GM12878 (cell line): ENCODE measurements around the gene OTUD3. TPM values are rescaled to one million over a fixed set of nuclear protein-coding genes. Genes with fewer than 3 reads are reported as not detected.

ENCODE experiments used
- ATAC-seq: fragments of 200-7000 bp; cut with Tn5 transposase; 3 replicates; pipeline ENCODE4 v1.9.1; 2020; ENCODE audit warnings: mild to moderate bottlenecking, moderate library complexity
- BruUV-seq: library from RNA; stranded (reverse); fragments of 400-500 nt; replicated peaks from 2 replicates; lab custom pipeline; 2021; lab: Mats Ljungman, UMichigan
- CTCF ChIA-PET: fragments of 300-600 bp; sonication (Branson Sonifier 250); formaldehyde crosslinking; extraction: SDS; loops from one replicate; lab custom pipeline; 2021; ENCODE audit warnings: inconsistent platforms; lab: Yijun Ruan, JAX
- POLR2A ChIA-PET: fragments of 350-600 bp; formaldehyde crosslinking; extraction: SDS; loops from one replicate; lab custom pipeline; 2021; ENCODE audit warnings: inconsistent platforms; lab: Charles Lee
- RAD21 ChIA-PET: fragments of 300-600 bp; sonication (Branson Sonifier 250); formaldehyde crosslinking; loops from one replicate; lab custom pipeline; 2023; ENCODE audit warnings: antibody characterized with exemption; ENCODE audit not compliant: unreplicated experiment; lab: Charles Lee
- SMC1A ChIA-PET: fragments of 300-600 bp; sonication (Branson Sonifier 250); formaldehyde crosslinking; loops from one replicate; lab custom pipeline; 2023; ENCODE audit not compliant: unreplicated experiment, uncharacterized antibody; lab: Charles Lee
- DNase-seq: peaks from one replicate; pipeline ENCODE4 v3.0.0-alpha.2; 2011; ENCODE audit warnings: low read depth, low spot score
- FAIRE-seq: peaks from 3 replicates; lab custom pipeline; 2011; peaks lifted over from hg19 to GRCh38; lab: Jason Lieb, UNC
- H2AFZ ChIP-seq: 2 replicates; pipeline ENCODE4 v1.6.0; 2011; ENCODE audit warnings: low read depth, low read length, control low read depth; ENCODE audit not compliant: control insufficient read depth
- H3K27ac ChIP-seq: 2 replicates; pipeline ENCODE4 v1.5.1; 2011; ENCODE audit warnings: control low read depth; ENCODE audit not compliant: control insufficient read depth, insufficient read depth
- H3K27me3 ChIP-seq, 2 experiments: replicated peaks in 1 of 2; 2 replicates each; pipeline versions ENCODE4 v1.6.0 to v1.6.1; 2011; ENCODE audit warnings: low read length in 1 of 2; ENCODE audit not compliant: control insufficient read depth in 2 of 2, insufficient read depth in 2 of 2
- H3K36me3 ChIP-seq, 2 experiments: 2 replicates each; pipeline ENCODE4 v1.5.1; 2011; ENCODE audit warnings: low read length in 1 of 2; ENCODE audit not compliant: control insufficient read depth in 2 of 2, insufficient read depth in 2 of 2
- H3K4me1 ChIP-seq: 2 replicates; pipeline ENCODE4 v1.6.1; 2011; ENCODE audit warnings: mild to moderate bottlenecking, low read length, moderate library complexity, mixed read lengths; ENCODE audit not compliant: control insufficient read depth, insufficient read depth
- H3K4me2 ChIP-seq: 2 replicates; pipeline ENCODE4 v1.6.0; 2011; ENCODE audit warnings: control low read depth; ENCODE audit not compliant: control insufficient read depth, insufficient read depth
- H3K4me3 ChIP-seq: fragments of 200-600 bp; sonication (generic); 2 replicates; pipeline ENCODE4 v1.5.1; 2016
- H3K79me2 ChIP-seq: 2 replicates; pipeline ENCODE4 v1.6.0; 2011; ENCODE audit warnings: low read length; ENCODE audit not compliant: control insufficient read depth, insufficient read depth
- H3K9ac ChIP-seq: 2 replicates; pipeline ENCODE4 v1.8.0; 2011; ENCODE audit warnings: low read length, control low read depth, mixed read lengths; ENCODE audit not compliant: control insufficient read depth, insufficient read depth
- H3K9me3 ChIP-seq: replicated peaks from 3 replicates; pipeline ENCODE4 v1.5.1; 2011; ENCODE audit warnings: mild to moderate bottlenecking, low read length; ENCODE audit not compliant: control insufficient read depth, insufficient read depth
- H4K20me1 ChIP-seq: 2 replicates; pipeline ENCODE4 v1.6.0; 2011; ENCODE audit not compliant: control insufficient read depth, insufficient read depth
- CBX3 ChIP-seq: fragments of 200-600 bp; sonication (generic); IDR thresholded peaks from 2 replicates; pipeline ENCODE4 v1.6.1; 2016; ENCODE audit warnings: low read depth, borderline replicate concordance
- CREB1 ChIP-seq: IDR thresholded peaks from 2 replicates; pipeline ENCODE4 v1.6.1; 2012; ENCODE audit warnings: low read depth, mild to moderate bottlenecking, inconsistent platforms
- KAT2A ChIP-seq: conservative IDR thresholded peaks from 2 replicates; pipeline ENCODE4 v1.6.1; 2011; ENCODE audit warnings: low read depth, low read length; ENCODE audit not compliant: control insufficient read depth
- MXI1 ChIP-seq: fragments of 150-350 bp; IDR thresholded peaks from 2 replicates; pipeline ENCODE4 v1.6.1; 2011; ENCODE audit warnings: low read depth, mild to moderate bottlenecking, inconsistent platforms, low read length, improper control_type of control experiment
- SRF ChIP-seq, 2 experiments: IDR thresholded peaks; 2 replicates each; pipeline ENCODE4 v1.6.1; 2011; ENCODE audit warnings: low read depth in 2 of 2, low read length in 2 of 2, mild to moderate bottlenecking in 1 of 2, moderate library complexity in 1 of 2
- TCF3 ChIP-seq: IDR thresholded peaks from 2 replicates; pipeline ENCODE4 v1.6.1; 2012; ENCODE audit warnings: low read depth, mild to moderate bottlenecking, low read length, borderline replicate concordance; ENCODE audit not compliant: insufficient read depth
- ZNF217 ChIP-seq: fragments of 450-650 bp; IDR thresholded peaks from 2 replicates; pipeline ENCODE4 v1.6.1; 2017; ENCODE audit warnings: antibody characterized with exemption, mild to moderate bottlenecking
- WGBS: methylation state at CpG from one replicate; pipeline ENCODE4 v1.1.6; 2016; ENCODE audit warnings: low lambda C conversion rate; ENCODE audit not compliant: insufficient replicate concordance, insufficient coverage; ENCODE audit errors: missing lambda C conversion rate; 5-methylcytosine and 5-hydroxymethylcytosine counted together
- in situ Hi-C: fragments of 300-500 bp; cut with MboI; formaldehyde crosslinking; loops from 9 replicates; pipeline ENCODE4 v1.14.3; 2018; ENCODE audit warnings: mixed read lengths
- intact Hi-C: fragments of 100-400 bp; cut with micrococcal nuclease; formaldehyde crosslinking; loops from one replicate; pipeline ENCODE4 v1.14.2; 2022; ENCODE audit not compliant: unreplicated experiment
- polyA plus RNA-seq, 11 experiments: library from polyadenylated mRNA; depleted of rRNA in 4 of 11; unstranded in 6 of 11; stranded (reverse) in 5 of 11; fragments of >200 nt; fragmentation: Nextera tagmentation in 4 of 11; fragmentation: Illumina TruSeq in 1 of 11; extraction: Ambion mirVana in 4 of 11; extraction: Trizol in 1 of 11; gene quantifications; 1 replicate in 1 of 11; 2 replicates in 10 of 11; pipeline versions ENCODE4 v1.2.1 to v1.2.3, GENCODE V29; 2011 to 2016; ENCODE audit warnings: inconsistent platforms in 2 of 11, missing spikeins in 2 of 11, low read depth in 1 of 11
- total RNA-seq, 4 experiments: library from RNA; depleted of rRNA in 3 of 4; stranded (reverse); fragments of >200 nt in 3 of 4; fragmentation: Illumina TruSeq in 1 of 4; extraction: Trizol in 1 of 4; gene quantifications; 2 replicates each; pipeline versions ENCODE4 v1.2.1 to v1.2.3, GENCODE V29; 2013 to 2021
- TF ChIP-seq, protein P1 (sequence below): fragments of 450-650 bp; formaldehyde crosslinking; IDR thresholded peaks from 2 replicates; pipeline ENCODE4 v1.5.0; 2022; ENCODE audit warnings: mild to moderate bottlenecking, missing genetic modification characterization
- TF ChIP-seq, protein P2 (sequence below): fragments of 450-650 bp; conservative IDR thresholded peaks from 2 replicates; pipeline ENCODE4 v1.6.1; 2017; ENCODE audit warnings: mild to moderate bottlenecking, moderate library complexity
- TF ChIP-seq, protein P3 (sequence below): fragments of 450-650 bp; IDR thresholded peaks from 2 replicates; pipeline ENCODE4 v1.6.1; 2016; ENCODE audit warnings: mild to moderate bottlenecking
- TF ChIP-seq, protein P4 (sequence below): fragments of 450-650 bp; IDR thresholded peaks from 2 replicates; pipeline ENCODE4 v1.6.1; 2017; ENCODE audit warnings: borderline replicate concordance

Gene OTUD3
- total and polyA plus RNA-seq, 10 of the 15 experiments (the other 5 are each of a cell fraction or from before 2014, with no cell fraction given) = 0.77 to 8.9 (median 4.8) TPM

DNA sequence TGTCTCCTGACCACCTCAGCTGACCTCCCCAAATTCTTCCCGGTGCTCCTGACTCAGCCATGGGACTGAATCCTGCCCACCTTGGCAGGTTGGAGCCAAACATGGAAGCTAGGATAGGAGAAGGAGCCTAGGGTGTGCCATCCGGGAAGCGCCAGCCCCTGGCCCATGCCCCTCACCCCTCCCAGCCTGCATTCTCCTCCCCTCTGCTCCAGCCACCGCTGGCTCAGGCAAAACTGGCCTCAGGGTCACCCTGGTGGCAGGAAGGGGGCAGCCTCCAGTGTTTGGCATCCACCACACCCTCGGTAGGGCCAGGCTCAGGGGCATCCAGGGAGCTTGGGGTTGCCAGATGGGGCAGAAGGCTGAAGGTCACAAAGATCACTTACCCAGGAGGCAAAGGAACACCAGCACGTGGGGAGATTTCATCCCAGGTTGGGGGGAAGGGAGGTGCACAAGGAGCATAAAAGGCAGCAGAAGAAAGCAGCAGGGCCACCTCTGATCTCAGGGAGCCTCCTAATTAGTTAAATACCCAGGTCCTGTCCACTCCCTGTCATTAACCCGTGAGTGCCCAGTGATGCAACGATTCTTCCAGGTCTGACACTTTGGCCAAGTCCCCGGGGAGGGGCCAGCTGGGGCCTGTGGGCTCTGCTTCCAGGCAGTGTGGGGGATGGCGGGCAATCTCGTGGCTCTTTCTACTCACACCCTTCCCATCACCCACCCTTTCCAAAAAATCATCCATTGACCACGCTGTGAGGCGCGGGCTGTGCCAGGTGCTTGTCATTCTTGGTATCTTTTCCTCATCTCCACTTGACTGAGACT, 41.1 kb downstream of the OTUD3 start, which contains the start of gene PLA2G2E:
Gene PLA2G2E, minus strand, starts transcription at position 481 of the 816 bp plus-strand sequence. Its CDS starts 58 bp downstream, at position 423.
- ATAC-seq (no peak), DNase-seq (no peak), FAIRE-seq (no peak)
- WGBS = 29% methylated on average over 14 of the region's 14 CpGs
- POLR2A ChIA-PET = no interaction called here
- RAD21 ChIA-PET = no interaction called here
- H3K27ac ChIP-seq = no peak within 1 kb of the TSS
- CTCF ChIA-PET = interaction anchor here (0.8 to 4.0 kb wide), 2 partner anchors 13 to 229 kb away, joined by 3 to 23 read pairs; no protein-coding TSS in a partner anchor
- no peak within 1 kb of the TSS for H3K4me2 ChIP-seq
- intact Hi-C loops (no loop called here), in situ Hi-C loops (no loop called here)
- H3K9ac ChIP-seq = no peak within 1 kb of the TSS
- SMC1A ChIA-PET = interaction anchor here (8.2 kb wide), 1 partner anchor 229 kb away, joined by 41 read pairs; no protein-coding TSS in a partner anchor
- no peaks in the 10 kb centered on the region for H3K79me2 ChIP-seq
- no TSS peak for BruUV-seq
- TF ChIP-seq, protein P1, sequence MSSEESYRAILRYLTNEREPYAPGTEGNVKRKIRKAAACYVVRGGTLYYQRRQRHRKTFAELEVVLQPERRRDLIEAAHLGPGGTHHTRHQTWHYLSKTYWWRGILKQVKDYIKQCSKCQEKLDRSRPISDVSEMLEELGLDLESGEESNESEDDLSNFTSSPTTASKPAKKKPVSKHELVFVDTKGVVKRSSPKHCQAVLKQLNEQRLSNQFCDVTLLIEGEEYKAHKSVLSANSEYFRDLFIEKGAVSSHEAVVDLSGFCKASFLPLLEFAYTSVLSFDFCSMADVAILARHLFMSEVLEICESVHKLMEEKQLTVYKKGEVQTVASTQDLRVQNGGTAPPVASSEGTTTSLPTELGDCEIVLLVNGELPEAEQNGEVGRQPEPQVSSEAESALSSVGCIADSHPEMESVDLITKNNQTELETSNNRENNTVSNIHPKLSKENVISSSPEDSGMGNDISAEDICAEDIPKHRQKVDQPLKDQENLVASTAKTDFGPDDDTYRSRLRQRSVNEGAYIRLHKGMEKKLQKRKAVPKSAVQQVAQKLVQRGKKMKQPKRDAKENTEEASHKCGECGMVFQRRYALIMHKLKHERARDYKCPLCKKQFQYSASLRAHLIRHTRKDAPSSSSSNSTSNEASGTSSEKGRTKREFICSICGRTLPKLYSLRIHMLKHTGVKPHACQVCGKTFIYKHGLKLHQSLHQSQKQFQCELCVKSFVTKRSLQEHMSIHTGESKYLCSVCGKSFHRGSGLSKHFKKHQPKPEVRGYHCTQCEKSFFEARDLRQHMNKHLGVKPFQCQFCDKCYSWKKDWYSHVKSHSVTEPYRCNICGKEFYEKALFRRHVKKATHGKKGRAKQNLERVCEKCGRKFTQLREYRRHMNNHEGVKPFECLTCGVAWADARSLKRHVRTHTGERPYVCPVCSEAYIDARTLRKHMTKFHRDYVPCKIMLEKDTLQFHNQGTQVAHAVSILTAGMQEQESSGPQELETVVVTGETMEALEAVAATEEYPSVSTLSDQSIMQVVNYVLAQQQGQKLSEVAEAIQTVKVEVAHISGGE (CRISPR knock-in tag) = no peak
- TF ChIP-seq CREB1 (no peak), ZNF217 (no peak), MXI1 (no peak), TCF3 (no peak), SRF (IDR thresholded peaks at IDR 0.05; ENCODE audit: low read depth in 2 of 2, low read length in 2 of 2) (no peak), CBX3 (no peak), KAT2A (no peak)
- TF ChIP-seq, protein P2, sequence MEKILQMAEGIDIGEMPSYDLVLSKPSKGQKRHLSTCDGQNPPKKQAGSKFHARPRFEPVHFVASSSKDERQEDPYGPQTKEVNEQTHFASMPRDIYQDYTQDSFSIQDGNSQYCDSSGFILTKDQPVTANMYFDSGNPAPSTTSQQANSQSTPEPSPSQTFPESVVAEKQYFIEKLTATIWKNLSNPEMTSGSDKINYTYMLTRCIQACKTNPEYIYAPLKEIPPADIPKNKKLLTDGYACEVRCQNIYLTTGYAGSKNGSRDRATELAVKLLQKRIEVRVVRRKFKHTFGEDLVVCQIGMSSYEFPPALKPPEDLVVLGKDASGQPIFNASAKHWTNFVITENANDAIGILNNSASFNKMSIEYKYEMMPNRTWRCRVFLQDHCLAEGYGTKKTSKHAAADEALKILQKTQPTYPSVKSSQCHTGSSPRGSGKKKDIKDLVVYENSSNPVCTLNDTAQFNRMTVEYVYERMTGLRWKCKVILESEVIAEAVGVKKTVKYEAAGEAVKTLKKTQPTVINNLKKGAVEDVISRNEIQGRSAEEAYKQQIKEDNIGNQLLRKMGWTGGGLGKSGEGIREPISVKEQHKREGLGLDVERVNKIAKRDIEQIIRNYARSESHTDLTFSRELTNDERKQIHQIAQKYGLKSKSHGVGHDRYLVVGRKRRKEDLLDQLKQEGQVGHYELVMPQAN = no peak
- TF ChIP-seq, protein P3, sequence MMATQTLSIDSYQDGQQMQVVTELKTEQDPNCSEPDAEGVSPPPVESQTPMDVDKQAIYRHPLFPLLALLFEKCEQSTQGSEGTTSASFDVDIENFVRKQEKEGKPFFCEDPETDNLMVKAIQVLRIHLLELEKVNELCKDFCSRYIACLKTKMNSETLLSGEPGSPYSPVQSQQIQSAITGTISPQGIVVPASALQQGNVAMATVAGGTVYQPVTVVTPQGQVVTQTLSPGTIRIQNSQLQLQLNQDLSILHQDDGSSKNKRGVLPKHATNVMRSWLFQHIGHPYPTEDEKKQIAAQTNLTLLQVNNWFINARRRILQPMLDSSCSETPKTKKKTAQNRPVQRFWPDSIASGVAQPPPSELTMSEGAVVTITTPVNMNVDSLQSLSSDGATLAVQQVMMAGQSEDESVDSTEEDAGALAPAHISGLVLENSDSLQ = no peak
- TF ChIP-seq, protein P4, sequence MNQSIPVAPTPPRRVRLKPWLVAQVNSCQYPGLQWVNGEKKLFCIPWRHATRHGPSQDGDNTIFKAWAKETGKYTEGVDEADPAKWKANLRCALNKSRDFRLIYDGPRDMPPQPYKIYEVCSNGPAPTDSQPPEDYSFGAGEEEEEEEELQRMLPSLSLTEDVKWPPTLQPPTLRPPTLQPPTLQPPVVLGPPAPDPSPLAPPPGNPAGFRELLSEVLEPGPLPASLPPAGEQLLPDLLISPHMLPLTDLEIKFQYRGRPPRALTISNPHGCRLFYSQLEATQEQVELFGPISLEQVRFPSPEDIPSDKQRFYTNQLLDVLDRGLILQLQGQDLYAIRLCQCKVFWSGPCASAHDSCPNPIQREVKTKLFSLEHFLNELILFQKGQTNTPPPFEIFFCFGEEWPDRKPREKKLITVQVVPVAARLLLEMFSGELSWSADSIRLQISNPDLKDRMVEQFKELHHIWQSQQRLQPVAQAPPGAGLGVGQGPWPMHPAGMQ = no peak
- no peak within 1 kb of the TSS for H3K4me3 ChIP-seq
- H3K27me3 ChIP-seq = no peaks in the 10 kb centered on the region
- no peaks in the 10 kb centered on the region for H3K9me3 ChIP-seq
- no peak within 1 kb of the TSS for H2AFZ ChIP-seq
- no peaks in the 10 kb centered on the region for H3K4me1 ChIP-seq
- H4K20me1 ChIP-seq = no peaks in the 10 kb centered on the region
- H3K36me3 ChIP-seq = no peaks in the 10 kb centered on the region
